GM23338 (cell line): Measurements from ENCODE around the gene NAPSA. TPM values are rescaled to one million over a fixed set of nuclear protein-coding genes. Genes with fewer than 3 reads are reported as not detected.

Experiments
- ATAC-seq: fragments of 200-7000 bp; cut with Tn5 transposase; 3 replicates; pipeline ENCODE4 v1.9.1; 2020
- DNase-seq: peaks from one replicate; pipeline ENCODE4 v3.0.0-alpha.2; 2015; ENCODE audit warnings: low spot score
- H2AFZ ChIP-seq: fragments of 200-600 bp; sonication (generic); 2 replicates; pipeline ENCODE4 v1.8.0; 2016; ENCODE audit warnings: antibody characterized with exemption, mild to moderate bottlenecking, moderate library complexity
- H3F3A ChIP-seq: fragments of 200-600 bp; sonication (generic); replicated peaks from 2 replicates; pipeline ENCODE4 v1.8.0; 2017; ENCODE audit warnings: antibody characterized with exemption, mixed run types, low read depth
- H3K27ac ChIP-seq: fragments of 200-600 bp; sonication (generic); 2 replicates; pipeline ENCODE4 v1.6.1; 2016; ENCODE audit warnings: low read depth
- H3K27me3 ChIP-seq: fragments of 200-600 bp; sonication (generic); 2 replicates; pipeline ENCODE4 v1.8.0; 2016; ENCODE audit warnings: mild to moderate bottlenecking, mixed run types, moderate library complexity; ENCODE audit not compliant: insufficient read depth
- H3K36me3 ChIP-seq: fragments of 200-600 bp; sonication (generic); 2 replicates; pipeline ENCODE4 v1.8.0; 2016; ENCODE audit warnings: mild to moderate bottlenecking; ENCODE audit not compliant: insufficient read depth
- H3K4me1 ChIP-seq: fragments of 200-600 bp; sonication (generic); 2 replicates; pipeline ENCODE4 v1.8.0; 2016; ENCODE audit warnings: mild to moderate bottlenecking, moderate library complexity; ENCODE audit not compliant: insufficient read depth
- H3K4me2 ChIP-seq: fragments of 200-600 bp; sonication (generic); 2 replicates; pipeline ENCODE4 v1.7.1; 2017; ENCODE audit warnings: mixed run types
- H3K4me3 ChIP-seq: fragments of 200-600 bp; sonication (generic); 2 replicates; pipeline ENCODE4 v1.6.1; 2016; ENCODE audit warnings: mixed run types
- H3K79me2 ChIP-seq: fragments of 200-600 bp; sonication (generic); replicated peaks from 2 replicates; pipeline ENCODE4 v1.8.0; 2017; ENCODE audit warnings: mild to moderate bottlenecking; ENCODE audit not compliant: insufficient read depth
- H3K9me2 ChIP-seq: fragments of 200-600 bp; sonication (generic); 2 replicates; pipeline ENCODE4 v1.8.0; 2017; ENCODE audit not compliant: insufficient read depth
- H4K20me1 ChIP-seq: fragments of 200-600 bp; sonication (generic); replicated peaks from 2 replicates; pipeline ENCODE4 v1.8.0; 2017; ENCODE audit warnings: mild to moderate bottlenecking; ENCODE audit not compliant: insufficient read depth
- H3K27ac Mint-ChIP-seq: 2 replicates; pipeline ENCODE4 v1.8.0; 2020; ENCODE audit warnings: inconsistent platforms, mild to moderate bottlenecking, moderate library complexity, mixed read lengths
- H3K27me3 Mint-ChIP-seq: 3 replicates; pipeline ENCODE4 v1.8.0; 2022; ENCODE audit warnings: low read depth, mild to moderate bottlenecking, moderate library complexity, mixed read lengths, inconsistent platforms; ENCODE audit not compliant: insufficient read depth, poor library complexity
- H3K36me3 Mint-ChIP-seq: 3 replicates; pipeline ENCODE4 v1.8.0; 2021; ENCODE audit warnings: low read depth, mild to moderate bottlenecking, inconsistent platforms, moderate library complexity, mixed read lengths
- H3K4me1 Mint-ChIP-seq: 3 replicates; pipeline ENCODE4 v1.8.0; 2020; ENCODE audit warnings: mild to moderate bottlenecking, inconsistent platforms, mixed read lengths
- H3K4me3 Mint-ChIP-seq: 3 replicates; pipeline ENCODE4 v1.8.0; 2021; ENCODE audit warnings: moderate library complexity, mild to moderate bottlenecking, inconsistent platforms, mixed read lengths
- H3K9me3 Mint-ChIP-seq: 3 replicates; pipeline ENCODE4 v1.8.0; 2020; ENCODE audit warnings: moderate library complexity, mild to moderate bottlenecking, inconsistent platforms, mixed read lengths
- CREB1 ChIP-seq: fragments of 250-450 bp; sonication (Bioruptor Pico); IDR thresholded peaks from 2 replicates; pipeline ENCODE4 v1.5.0; 2020; ENCODE audit warnings: low read depth, mild to moderate bottlenecking, moderate library complexity
- EZH2 ChIP-seq: fragments of 200-600 bp; sonication (generic); IDR thresholded peaks from one replicate; pipeline ENCODE4 v1.8.0; 2017; ENCODE audit warnings: antibody characterized with exemption, mild to moderate bottlenecking, low read depth; ENCODE audit not compliant: unreplicated experiment
- EZH2phosphoT487 ChIP-seq: fragments of 200-600 bp; sonication (generic); IDR thresholded peaks from one replicate; pipeline ENCODE4 v1.8.1; 2018; ENCODE audit warnings: antibody characterized with exemption; ENCODE audit not compliant: unreplicated experiment
- JUNB ChIP-seq: IDR thresholded peaks from one replicate; pipeline ENCODE4 v1.6.1; 2016; ENCODE audit warnings: antibody characterized with exemption; ENCODE audit not compliant: unreplicated experiment
- NANOG ChIP-seq: IDR thresholded peaks from 2 replicates; pipeline ENCODE4 v1.6.1; 2016; ENCODE audit warnings: antibody characterized with exemption, borderline replicate concordance
- POLR2AphosphoS5 ChIP-seq: IDR thresholded peaks from 2 replicates; pipeline ENCODE4 v1.6.1; 2016; ENCODE audit warnings: antibody characterized with exemption, low read depth
- STAT1 ChIP-seq: IDR thresholded peaks from one replicate; pipeline ENCODE4 v1.6.1; 2016; ENCODE audit warnings: antibody characterized with exemption; ENCODE audit not compliant: unreplicated experiment
- ZNF114 ChIP-seq: fragments of 250-450 bp; sonication (Bioruptor Pico); IDR thresholded peaks from 2 replicates; pipeline ENCODE4 v1.5.0; 2020; ENCODE audit warnings: mild to moderate bottlenecking, moderate library complexity
- ZNF331 ChIP-seq: fragments of 250-450 bp; sonication (Bioruptor Pico); IDR thresholded peaks from 2 replicates; pipeline ENCODE4 v1.5.0; 2020; ENCODE audit warnings: low read depth, mild to moderate bottlenecking, moderate library complexity
- polyA plus RNA-seq: library from polyadenylated mRNA; unstranded; fragments of >200 nt; fragmentation: Nextera tagmentation; extraction: Ambion mirVana; gene quantifications from 2 replicates; pipeline ENCODE4 v1.2.1, GENCODE V29; 2016
- total RNA-seq: library from RNA; depleted of rRNA; stranded (reverse); fragments of >200 nt; shearing (Covaris generic); gene quantifications from 2 replicates; pipeline ENCODE4 v1.2.3, GENCODE V29; 2014
- TF ChIP-seq, protein P1 (sequence below): IDR thresholded peaks from one replicate; pipeline ENCODE4 v1.6.1; 2018; ENCODE audit warnings: antibody characterized with exemption; ENCODE audit not compliant: unreplicated experiment
- TF ChIP-seq, protein P2 (sequence below), 2 experiments: fragments of 200-600 bp in 1 of 2; sonication (generic) in 1 of 2; conservative IDR thresholded peaks; 2 replicates each; pipeline versions ENCODE4 v1.5.1 to v1.6.1; 2016 to 2017; ENCODE audit warnings: antibody characterized with exemption in 2 of 2, low read depth in 2 of 2, mild to moderate bottlenecking in 2 of 2, moderate library complexity in 1 of 2
- TF ChIP-seq, protein P3 (sequence below): IDR thresholded peaks from 2 replicates; pipeline ENCODE4 v1.6.1; 2016; ENCODE audit warnings: antibody characterized with exemption

Gene NAPSA
- total and polyA plus RNA-seq, 2 experiments from 2014 or later: 0.14 to 0.99 TPM

DNA sequence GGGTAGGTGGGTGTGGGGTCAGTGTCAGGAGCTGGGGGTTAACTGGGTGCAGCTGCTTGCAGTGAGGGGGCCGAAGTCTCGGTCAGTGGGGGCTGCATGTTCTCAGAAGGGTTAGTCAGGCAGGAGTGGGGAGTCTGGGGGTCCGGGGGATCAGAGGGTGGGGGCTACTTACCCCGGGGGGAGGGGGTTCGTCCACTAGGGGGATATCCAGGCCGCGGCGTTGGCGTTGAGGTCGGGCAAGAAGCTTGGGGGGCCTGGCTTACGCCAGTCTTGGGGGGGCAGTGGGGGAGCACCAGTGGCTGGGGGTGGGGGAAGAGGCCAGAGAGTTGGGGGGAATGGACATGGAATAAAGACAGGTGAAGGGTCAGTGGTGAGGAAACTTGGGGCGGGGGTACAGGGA lies 45.4 kb downstream of the NAPSA start:
- Histone ChIP-seq H3F3A (peaks cover 7% of the 10 kb centered on the region; the same call in 1 of the 2 replicates), H4K20me1 (0 out of 2 replicates have a peak, but pooled peaks cover 4% of the 10 kb centered on the region), H3K4me3 (no peak overlapping the region), H3K4me1 (peaks cover 5% of the 10 kb centered on the region), H2AFZ (no peak overlapping the region), H3K9me2 (no peaks in the 10 kb centered on the region), H3K79me2 (no peaks in the 10 kb centered on the region; the same call in 1 of the 2 replicates), H3K4me2 (no peak overlapping the region), H3K36me3 (no peaks in the 10 kb centered on the region; the same call in 1 of the 2 replicates), H3K27me3 (no peaks in the 10 kb centered on the region), H3K27ac (no peak overlapping the region)
- Mint-ChIP-seq H3K36me3 (peaks cover 50% of the 10 kb centered on the region), H3K4me1 (no peaks in the 10 kb centered on the region), H3K27ac (no peak overlapping the region), H3K27me3 (peaks cover 14% of the 10 kb centered on the region), H3K9me3 (peaks cover 88% of the 10 kb centered on the region), H3K4me3 (no peak overlapping the region)
- TF ChIP-seq POLR2AphosphoS5 (no peak), JUNB (no peak), NANOG (no peak), ZNF331 (CRISPR knock-in tag) (no peak), CREB1 (CRISPR knock-in tag) (no peak), EZH2phosphoT487 (no peak), STAT1 (no peak), EZH2 (no peak), ZNF114 (no peak)
- TF ChIP-seq, protein P1, sequence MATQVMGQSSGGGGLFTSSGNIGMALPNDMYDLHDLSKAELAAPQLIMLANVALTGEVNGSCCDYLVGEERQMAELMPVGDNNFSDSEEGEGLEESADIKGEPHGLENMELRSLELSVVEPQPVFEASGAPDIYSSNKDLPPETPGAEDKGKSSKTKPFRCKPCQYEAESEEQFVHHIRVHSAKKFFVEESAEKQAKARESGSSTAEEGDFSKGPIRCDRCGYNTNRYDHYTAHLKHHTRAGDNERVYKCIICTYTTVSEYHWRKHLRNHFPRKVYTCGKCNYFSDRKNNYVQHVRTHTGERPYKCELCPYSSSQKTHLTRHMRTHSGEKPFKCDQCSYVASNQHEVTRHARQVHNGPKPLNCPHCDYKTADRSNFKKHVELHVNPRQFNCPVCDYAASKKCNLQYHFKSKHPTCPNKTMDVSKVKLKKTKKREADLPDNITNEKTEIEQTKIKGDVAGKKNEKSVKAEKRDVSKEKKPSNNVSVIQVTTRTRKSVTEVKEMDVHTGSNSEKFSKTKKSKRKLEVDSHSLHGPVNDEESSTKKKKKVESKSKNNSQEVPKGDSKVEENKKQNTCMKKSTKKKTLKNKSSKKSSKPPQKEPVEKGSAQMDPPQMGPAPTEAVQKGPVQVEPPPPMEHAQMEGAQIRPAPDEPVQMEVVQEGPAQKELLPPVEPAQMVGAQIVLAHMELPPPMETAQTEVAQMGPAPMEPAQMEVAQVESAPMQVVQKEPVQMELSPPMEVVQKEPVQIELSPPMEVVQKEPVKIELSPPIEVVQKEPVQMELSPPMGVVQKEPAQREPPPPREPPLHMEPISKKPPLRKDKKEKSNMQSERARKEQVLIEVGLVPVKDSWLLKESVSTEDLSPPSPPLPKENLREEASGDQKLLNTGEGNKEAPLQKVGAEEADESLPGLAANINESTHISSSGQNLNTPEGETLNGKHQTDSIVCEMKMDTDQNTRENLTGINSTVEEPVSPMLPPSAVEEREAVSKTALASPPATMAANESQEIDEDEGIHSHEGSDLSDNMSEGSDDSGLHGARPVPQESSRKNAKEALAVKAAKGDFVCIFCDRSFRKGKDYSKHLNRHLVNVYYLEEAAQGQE: no peak
- TF ChIP-seq, protein P2, sequence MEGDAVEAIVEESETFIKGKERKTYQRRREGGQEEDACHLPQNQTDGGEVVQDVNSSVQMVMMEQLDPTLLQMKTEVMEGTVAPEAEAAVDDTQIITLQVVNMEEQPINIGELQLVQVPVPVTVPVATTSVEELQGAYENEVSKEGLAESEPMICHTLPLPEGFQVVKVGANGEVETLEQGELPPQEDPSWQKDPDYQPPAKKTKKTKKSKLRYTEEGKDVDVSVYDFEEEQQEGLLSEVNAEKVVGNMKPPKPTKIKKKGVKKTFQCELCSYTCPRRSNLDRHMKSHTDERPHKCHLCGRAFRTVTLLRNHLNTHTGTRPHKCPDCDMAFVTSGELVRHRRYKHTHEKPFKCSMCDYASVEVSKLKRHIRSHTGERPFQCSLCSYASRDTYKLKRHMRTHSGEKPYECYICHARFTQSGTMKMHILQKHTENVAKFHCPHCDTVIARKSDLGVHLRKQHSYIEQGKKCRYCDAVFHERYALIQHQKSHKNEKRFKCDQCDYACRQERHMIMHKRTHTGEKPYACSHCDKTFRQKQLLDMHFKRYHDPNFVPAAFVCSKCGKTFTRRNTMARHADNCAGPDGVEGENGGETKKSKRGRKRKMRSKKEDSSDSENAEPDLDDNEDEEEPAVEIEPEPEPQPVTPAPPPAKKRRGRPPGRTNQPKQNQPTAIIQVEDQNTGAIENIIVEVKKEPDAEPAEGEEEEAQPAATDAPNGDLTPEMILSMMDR (conservative IDR thresholded peaks at IDR 0.05; ENCODE audit: low read depth in 2 of 2): no peak
- TF ChIP-seq, protein P3, sequence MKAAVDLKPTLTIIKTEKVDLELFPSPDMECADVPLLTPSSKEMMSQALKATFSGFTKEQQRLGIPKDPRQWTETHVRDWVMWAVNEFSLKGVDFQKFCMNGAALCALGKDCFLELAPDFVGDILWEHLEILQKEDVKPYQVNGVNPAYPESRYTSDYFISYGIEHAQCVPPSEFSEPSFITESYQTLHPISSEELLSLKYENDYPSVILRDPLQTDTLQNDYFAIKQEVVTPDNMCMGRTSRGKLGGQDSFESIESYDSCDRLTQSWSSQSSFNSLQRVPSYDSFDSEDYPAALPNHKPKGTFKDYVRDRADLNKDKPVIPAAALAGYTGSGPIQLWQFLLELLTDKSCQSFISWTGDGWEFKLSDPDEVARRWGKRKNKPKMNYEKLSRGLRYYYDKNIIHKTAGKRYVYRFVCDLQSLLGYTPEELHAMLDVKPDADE: no peak
- DNase-seq: no peak
- no peak for ATAC-seq
